HFF-Myc (cell line): Measurements from ENCODE around the gene NDRG2.
A peak's percentile ranks its signal among the peaks of the same experiment; 100 is the strongest.

Experiments used
- DNase-seq: peaks from one replicate; pipeline ENCODE4 v3.0.0-alpha.2; 2011; ENCODE audit warnings: low read depth; ENCODE audit errors: extremely low read depth
- H3K4me3 ChIP-seq: replicated peaks from 2 replicates; pipeline ENCODE4 v1.5.1; 2011; ENCODE audit warnings: low read depth, mild to moderate bottlenecking, control low read depth, low read length
- TF ChIP-seq, protein P1 (sequence below): IDR thresholded peaks from 2 replicates; pipeline ENCODE4 v1.5.1; 2012; ENCODE audit warnings: mild to moderate bottlenecking, low read depth, low read length, control low read depth; ENCODE audit errors: missing control alignments

NDRG2 gene

DNA sequence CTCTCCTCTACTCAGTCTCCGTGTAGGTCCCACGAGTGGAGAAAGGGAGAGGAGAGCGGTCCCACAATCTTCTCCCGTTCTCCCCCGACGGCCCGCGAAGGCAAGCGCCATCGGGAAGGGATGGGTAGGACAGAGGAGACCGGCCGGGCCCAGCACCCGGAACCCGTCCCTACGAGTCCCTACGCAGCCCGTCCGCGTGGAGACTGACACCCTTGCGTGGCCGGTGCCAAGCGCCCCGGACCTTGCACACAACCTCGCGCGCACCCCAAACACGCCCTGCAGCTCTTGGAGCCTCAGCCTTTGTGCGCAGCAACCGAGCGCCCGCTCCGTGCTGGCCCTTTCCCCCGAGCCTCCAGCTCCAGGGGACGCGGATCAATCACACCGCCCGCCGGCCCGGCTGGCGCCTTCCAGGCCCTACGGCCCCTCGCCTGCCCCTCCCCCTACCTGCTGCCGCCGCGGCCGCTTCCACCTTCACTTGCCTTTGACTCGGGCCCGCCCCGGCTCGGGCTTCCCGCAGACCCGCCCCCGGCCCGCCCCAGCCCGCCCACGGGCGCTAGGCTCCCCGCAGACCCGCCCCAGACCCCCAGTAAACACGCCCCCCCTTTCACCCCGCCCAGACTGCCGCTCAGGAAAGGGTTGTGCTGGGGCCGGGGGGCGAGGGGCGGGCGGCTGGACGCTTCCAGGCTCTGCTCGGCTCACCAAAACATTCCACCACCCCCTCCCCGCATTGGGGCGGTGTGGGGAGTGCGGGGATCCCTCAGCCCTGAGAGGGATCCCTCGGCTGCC lies at the start of gene NDRG2:
TSS of gene NDRG2 (minus strand) at position 477 of the 786 bp plus-strand sequence. CDS start 1,746 bp downstream, outside the sequence.
- H3K4me3 ChIP-seq, result peak within 1 kb of the TSS; percentile 34
- TF ChIP-seq, protein P1, sequence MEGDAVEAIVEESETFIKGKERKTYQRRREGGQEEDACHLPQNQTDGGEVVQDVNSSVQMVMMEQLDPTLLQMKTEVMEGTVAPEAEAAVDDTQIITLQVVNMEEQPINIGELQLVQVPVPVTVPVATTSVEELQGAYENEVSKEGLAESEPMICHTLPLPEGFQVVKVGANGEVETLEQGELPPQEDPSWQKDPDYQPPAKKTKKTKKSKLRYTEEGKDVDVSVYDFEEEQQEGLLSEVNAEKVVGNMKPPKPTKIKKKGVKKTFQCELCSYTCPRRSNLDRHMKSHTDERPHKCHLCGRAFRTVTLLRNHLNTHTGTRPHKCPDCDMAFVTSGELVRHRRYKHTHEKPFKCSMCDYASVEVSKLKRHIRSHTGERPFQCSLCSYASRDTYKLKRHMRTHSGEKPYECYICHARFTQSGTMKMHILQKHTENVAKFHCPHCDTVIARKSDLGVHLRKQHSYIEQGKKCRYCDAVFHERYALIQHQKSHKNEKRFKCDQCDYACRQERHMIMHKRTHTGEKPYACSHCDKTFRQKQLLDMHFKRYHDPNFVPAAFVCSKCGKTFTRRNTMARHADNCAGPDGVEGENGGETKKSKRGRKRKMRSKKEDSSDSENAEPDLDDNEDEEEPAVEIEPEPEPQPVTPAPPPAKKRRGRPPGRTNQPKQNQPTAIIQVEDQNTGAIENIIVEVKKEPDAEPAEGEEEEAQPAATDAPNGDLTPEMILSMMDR, result no peak
- DNase-seq, result no peak

DNA sequence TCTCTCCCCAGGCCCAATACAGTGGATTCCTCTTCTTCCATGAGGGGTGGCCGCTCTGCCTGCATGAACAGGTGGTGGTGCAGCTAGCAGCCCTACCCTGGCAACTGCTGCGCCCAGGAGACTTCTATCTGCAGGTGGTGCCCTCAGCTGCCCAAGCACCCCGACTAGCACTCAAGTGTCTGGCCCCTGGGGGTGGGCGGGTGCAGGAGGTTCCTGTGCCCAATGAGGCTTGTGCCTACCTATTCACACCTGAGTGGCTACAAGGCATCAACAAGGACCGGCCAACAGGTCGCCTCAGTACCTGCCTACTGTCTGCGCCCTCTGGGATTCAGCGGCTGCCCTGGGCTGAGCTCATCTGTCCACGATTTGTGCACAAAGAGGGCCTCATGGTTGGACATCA lies 49.1 kb upstream of the NDRG2 start:
- no peak overlapping the region for H3K4me3 ChIP-seq
- TF ChIP-seq, protein P1, result no peak
- no peak for DNase-seq

DNA sequence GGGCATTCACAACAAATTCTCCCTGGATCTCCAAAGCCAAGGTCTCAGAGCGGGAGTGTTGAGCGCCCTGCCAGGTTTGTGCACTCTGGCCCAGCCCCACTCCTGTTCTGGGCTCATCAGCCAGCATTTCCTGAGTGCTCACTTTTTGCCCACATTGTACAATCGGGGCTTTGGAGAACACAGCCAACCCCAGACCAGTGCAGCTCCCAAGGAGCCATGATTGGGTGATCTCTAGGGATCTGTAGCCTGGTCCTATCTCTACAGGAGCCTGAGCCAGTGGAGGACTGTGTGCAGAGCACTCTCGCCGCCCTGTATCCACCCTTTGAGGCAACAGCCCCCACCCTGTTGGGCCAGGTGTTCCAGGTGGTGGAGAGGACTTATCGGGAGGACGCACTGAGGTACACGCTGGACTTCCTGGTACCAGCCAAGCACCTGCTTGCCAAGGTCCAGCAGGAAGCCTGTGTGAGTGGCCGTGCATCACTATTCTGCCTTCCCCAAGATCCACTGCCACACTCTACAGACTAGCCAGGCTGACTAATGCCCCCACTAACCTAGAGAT lies 48.0 kb upstream of the NDRG2 start:
- H3K4me3 ChIP-seq, result no peak overlapping the region
- TF ChIP-seq, protein P1, result no peak
- DNase-seq, result no peak

DNA sequence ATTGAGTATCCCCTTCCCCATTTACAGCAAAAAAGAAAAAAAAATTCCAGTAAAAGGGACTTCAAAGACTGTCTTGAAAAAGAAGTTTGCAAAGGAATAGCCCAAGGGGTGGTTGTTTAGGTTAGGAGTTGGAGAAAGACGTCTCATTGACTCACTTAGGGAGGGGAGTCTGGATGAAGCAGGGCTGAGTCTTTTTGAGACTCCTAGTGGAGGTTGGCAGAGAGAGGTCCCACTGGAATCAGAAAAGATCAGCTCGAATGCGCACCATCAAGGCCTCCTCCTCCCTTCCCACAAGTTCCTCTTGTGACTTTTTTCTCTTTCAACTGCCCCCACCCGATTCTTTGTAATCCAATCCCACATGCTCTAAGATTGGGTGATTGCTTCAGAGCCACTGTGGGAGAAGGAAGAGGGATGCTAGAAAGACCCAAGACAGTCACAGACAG lies 47.2 kb upstream of the NDRG2 start:
- TF ChIP-seq, protein P1, result no peak
- DNase-seq, result no peak
- H3K4me3 ChIP-seq, result peak overlapping the region; percentile 83

DNA sequence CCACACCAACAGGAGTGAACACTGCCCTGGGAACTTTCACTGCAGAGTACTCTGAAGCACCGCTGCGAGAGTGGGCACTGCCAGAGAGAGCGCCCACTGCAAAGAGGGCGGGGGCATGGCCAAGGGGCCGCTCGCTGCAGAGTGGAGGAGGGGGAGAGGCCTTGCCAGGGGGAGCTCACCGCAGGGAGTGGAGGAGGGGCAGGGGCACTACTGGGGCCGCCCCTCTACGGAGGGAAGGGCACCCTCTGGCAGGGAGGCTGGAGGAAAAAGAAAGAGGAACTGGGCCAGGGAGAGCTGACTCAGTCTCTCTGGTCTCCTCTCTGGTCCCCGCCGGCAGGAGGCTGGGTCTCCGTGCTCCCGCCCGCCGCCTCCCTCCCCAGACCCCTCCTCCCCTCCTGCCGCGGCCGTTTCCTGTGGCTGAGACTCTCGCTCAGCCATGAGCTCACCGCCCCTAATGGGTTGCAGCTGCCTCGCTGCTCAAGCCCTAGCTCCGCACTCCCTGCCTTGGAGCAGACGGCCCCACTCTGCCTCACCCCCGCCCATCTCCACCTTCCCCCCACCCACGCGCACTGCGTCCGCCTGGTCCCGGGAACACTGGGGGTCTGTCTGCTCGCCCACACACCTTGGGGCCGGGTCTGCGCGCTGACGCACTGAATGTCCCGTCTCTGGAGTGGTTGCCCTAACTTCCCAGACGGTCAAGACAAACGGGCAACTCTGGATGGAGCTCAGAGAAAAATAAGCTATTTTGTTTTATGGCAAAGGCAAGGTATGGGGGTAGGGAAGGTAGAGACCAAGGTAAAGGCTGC lies 46.6 kb upstream of the NDRG2 start:
- H3K4me3 ChIP-seq, result peak overlapping the region; percentile 83
- TF ChIP-seq, protein P1, result no peak
- DNase-seq, result peak; percentile 76

DNA sequence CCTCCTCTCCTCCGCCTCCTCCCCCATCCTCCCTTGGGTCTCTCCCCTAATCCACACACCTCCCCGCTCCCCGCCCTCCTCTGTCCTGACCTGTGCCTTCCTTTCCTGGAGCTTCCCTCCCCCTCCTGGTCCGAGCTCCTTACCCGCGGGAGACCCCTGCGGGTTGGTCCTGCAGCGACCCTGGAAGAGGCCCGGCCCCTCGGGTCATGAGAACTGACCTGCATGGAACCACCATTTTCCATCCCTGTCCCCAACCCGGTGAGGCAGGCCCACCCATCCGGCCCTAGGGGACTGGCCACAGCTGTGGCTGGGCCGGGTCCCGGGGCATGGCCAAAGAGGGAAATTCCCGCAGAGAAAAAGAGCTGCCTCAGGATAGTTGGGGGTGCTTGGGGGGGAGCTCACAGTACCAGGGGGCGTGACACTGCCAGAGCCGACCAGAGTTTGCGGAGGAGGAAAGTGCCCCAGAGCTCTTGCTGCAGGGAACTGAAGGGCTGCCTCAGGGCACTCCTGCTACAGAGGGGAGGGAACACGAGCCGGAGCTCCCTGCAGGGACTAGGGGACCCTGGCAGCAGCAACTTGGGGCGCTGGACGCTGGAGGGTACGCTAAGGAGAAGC lies 45.9 kb upstream of the NDRG2 start:
- peak overlapping the region; percentile 83 for H3K4me3 ChIP-seq
- TF ChIP-seq, protein P1, result no peak
- no peak for DNase-seq
